ENCODE data around the gene TRMT11. TPM values are rescaled to one million over a fixed set of nuclear protein-coding genes. Genes with fewer than 3 reads are reported as not detected.

The TRMT11 gene
- total and polyA plus RNA-seq, 2 of the 13 experiments (the other 11 are each of a cell fraction or from before 2014, with no cell fraction given), result 42.2 to 81.9 TPM

DNA sequence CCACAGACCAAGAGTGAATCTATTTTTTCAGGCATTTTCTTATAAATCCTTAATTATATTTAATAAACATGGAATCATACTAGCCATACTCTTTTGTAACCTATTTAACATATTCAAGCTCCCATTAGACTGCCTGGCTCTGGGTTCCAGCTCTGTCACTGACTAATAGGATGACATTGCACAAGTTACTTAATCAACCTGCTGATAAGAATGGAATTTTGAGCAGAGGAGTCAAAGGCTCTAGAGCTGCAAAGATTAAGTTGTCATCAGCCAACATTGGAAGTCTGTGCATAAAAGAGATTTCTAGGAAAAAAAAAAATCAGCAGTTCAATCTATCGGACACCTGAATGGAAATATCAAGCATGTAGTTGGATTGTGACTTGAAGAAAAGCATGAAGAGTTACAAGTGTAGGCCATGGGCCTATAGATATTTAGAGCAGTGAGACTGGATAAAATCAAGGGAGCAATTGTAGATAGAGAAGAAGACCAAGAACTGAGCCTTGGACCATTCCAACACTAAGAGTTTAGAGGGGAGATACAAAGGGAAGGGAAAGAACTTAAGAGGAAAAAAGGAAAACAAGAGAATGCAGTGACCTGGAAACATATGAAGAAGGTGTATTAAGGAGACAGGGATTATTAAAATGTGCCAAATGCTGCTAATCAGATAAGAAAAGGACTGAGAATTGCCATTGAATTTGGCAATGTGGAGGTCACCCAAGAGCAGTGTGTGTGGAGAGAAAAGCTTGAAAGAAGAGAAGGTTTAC is 40.8 kb upstream of the TRMT11 start (continued):
- TF ChIP-seq, protein P1, sequence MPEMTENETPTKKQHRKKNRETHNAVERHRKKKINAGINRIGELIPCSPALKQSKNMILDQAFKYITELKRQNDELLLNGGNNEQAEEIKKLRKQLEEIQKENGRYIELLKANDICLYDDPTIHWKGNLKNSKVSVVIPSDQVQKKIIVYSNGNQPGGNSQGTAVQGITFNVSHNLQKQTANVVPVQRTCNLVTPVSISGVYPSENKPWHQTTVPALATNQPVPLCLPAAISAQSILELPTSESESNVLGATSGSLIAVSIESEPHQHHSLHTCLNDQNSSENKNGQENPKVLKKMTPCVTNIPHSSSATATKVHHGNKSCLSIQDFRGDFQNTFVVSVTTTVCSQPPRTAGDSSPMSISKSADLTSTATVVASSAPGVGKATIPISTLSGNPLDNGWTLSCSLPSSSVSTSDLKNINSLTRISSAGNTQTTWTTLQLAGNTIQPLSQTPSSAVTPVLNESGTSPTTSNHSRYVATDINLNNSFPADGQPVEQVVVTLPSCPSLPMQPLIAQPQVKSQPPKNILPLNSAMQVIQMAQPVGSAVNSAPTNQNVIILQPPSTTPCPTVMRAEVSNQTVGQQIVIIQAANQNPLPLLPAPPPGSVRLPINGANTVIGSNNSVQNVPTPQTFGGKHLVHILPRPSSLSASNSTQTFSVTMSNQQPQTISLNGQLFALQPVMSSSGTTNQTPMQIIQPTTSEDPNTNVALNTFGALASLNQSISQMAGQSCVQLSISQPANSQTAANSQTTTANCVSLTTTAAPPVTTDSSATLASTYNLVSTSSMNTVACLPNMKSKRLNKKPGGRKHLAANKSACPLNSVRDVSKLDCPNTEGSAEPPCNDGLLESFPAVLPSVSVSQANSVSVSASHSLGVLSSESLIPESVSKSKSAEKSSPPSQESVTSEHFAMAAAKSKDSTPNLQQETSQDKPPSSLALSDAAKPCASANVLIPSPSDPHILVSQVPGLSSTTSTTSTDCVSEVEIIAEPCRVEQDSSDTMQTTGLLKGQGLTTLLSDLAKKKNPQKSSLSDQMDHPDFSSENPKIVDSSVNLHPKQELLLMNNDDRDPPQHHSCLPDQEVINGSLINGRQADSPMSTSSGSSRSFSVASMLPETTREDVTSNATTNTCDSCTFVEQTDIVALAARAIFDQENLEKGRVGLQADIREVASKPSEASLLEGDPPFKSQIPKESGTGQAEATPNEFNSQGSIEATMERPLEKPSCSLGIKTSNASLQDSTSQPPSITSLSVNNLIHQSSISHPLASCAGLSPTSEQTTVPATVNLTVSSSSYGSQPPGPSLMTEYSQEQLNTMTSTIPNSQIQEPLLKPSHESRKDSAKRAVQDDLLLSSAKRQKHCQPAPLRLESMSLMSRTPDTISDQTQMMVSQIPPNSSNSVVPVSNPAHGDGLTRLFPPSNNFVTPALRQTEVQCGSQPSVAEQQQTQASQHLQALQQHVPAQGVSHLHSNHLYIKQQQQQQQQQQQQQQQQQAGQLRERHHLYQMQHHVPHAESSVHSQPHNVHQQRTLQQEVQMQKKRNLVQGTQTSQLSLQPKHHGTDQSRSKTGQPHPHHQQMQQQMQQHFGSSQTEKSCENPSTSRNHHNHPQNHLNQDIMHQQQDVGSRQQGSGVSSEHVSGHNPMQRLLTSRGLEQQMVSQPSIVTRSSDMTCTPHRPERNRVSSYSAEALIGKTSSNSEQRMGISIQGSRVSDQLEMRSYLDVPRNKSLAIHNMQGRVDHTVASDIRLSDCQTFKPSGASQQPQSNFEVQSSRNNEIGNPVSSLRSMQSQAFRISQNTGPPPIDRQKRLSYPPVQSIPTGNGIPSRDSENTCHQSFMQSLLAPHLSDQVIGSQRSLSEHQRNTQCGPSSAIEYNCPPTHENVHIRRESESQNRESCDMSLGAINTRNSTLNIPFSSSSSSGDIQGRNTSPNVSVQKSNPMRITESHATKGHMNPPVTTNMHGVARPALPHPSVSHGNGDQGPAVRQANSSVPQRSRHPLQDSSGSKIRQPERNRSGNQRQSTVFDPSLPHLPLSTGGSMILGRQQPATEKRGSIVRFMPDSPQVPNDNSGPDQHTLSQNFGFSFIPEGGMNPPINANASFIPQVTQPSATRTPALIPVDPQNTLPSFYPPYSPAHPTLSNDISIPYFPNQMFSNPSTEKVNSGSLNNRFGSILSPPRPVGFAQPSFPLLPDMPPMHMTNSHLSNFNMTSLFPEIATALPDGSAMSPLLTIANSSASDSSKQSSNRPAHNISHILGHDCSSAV (CRISPR knock-in tag; IDR thresholded peaks at IDR 0.05; ENCODE audit: borderline replicate concordance), result no peak
- TF ChIP-seq ZFP82 (CRISPR knock-in tag; IDR thresholded peaks at IDR 0.05; ENCODE audit: borderline replicate concordance), result no peak
- no peak for TF ChIP-seq ZNF780A (CRISPR knock-in tag; IDR thresholded peaks at IDR 0.05)
- no peak for TF ChIP-seq ZNF350 (CRISPR knock-in tag; IDR thresholded peaks at IDR 0.05; ENCODE audit: borderline replicate concordance, low read depth)
- TF ChIP-seq TFAP4 (IDR thresholded peaks at IDR 0.05; ENCODE audit: borderline replicate concordance, low read depth), result no peak
- TF ChIP-seq POLR2AphosphoS5 (IDR thresholded peaks at IDR 0.05; ENCODE audit: low read depth, low read length), result no peak
- TF ChIP-seq, protein P2, sequence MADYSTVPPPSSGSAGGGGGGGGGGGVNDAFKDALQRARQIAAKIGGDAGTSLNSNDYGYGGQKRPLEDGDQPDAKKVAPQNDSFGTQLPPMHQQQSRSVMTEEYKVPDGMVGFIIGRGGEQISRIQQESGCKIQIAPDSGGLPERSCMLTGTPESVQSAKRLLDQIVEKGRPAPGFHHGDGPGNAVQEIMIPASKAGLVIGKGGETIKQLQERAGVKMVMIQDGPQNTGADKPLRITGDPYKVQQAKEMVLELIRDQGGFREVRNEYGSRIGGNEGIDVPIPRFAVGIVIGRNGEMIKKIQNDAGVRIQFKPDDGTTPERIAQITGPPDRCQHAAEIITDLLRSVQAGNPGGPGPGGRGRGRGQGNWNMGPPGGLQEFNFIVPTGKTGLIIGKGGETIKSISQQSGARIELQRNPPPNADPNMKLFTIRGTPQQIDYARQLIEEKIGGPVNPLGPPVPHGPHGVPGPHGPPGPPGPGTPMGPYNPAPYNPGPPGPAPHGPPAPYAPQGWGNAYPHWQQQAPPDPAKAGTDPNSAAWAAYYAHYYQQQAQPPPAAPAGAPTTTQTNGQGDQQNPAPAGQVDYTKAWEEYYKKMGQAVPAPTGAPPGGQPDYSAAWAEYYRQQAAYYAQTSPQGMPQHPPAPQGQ (CRISPR knock-in tag; IDR thresholded peaks at IDR 0.05; ENCODE audit: borderline replicate concordance), result no peak
- no peak for TF ChIP-seq ZSCAN5A (CRISPR knock-in tag; IDR thresholded peaks at IDR 0.05; ENCODE audit: borderline replicate concordance)
- no peak for TF ChIP-seq PHF8 (CRISPR knock-in tag; IDR thresholded peaks at IDR 0.05)
- TF ChIP-seq MATR3 (CRISPR knock-in tag; IDR thresholded peaks at IDR 0.05), result no peak
- TF ChIP-seq MXI1 (IDR thresholded peaks at IDR 0.05; ENCODE audit: borderline replicate concordance, low read depth, low read length), result no peak
- no peak for TF ChIP-seq ZNF557 (CRISPR knock-in tag; IDR thresholded peaks at IDR 0.05)
- TF ChIP-seq HDAC6 (IDR thresholded peaks at IDR 0.05; ENCODE audit: low read depth, low read length), result no peak
- TF ChIP-seq, protein P3, sequence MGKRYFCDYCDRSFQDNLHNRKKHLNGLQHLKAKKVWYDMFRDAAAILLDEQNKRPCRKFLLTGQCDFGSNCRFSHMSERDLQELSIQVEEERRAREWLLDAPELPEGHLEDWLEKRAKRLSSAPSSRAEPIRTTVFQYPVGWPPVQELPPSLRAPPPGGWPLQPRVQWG (CRISPR knock-in tag; IDR thresholded peaks at IDR 0.05; ENCODE audit: borderline replicate concordance, low read depth), result no peak

All from HepG2 (cell line).